OCI-LY7 (cell line): ENCODE results near the gene COL24A1.

Source experiments
- EZH2phosphoT487 ChIP-seq: fragments of 200-600 bp; sonication (generic); IDR thresholded peaks from 2 replicates; pipeline ENCODE4 v1.6.1; 2018; ENCODE audit warnings: low read depth, borderline replicate concordance, mild to moderate bottlenecking, mixed run types, antibody characterized with exemption, low read length, moderate library complexity, mixed read lengths
- TF ChIP-seq, protein P1 (sequence below): fragments of 200-600 bp; sonication (generic); conservative IDR thresholded peaks from 2 replicates; pipeline ENCODE4 v1.5.1; 2014; ENCODE audit warnings: mild to moderate bottlenecking, antibody characterized with exemption, low read length, moderate library complexity, mixed read lengths

DNA sequence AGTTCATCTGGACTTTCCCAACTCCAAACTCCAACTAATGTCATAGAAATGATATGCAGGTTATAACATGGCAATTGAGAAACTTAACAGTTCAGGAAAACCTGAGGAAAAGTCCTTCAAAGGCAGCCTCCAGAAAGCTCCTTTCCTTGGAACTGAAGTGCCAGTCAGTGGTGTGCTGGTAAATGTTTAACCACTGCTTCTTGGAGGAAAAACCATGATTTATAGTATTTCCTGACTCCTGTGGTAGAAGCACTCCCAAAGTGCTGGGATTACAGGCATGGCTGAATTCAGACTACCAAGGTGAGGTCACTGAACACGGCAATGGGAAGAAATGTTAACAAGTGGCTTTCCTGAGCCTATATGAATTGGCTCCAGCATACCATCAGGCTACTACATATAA lies 421.6 kb downstream of the COL24A1 start:
- TF ChIP-seq, protein P1, sequence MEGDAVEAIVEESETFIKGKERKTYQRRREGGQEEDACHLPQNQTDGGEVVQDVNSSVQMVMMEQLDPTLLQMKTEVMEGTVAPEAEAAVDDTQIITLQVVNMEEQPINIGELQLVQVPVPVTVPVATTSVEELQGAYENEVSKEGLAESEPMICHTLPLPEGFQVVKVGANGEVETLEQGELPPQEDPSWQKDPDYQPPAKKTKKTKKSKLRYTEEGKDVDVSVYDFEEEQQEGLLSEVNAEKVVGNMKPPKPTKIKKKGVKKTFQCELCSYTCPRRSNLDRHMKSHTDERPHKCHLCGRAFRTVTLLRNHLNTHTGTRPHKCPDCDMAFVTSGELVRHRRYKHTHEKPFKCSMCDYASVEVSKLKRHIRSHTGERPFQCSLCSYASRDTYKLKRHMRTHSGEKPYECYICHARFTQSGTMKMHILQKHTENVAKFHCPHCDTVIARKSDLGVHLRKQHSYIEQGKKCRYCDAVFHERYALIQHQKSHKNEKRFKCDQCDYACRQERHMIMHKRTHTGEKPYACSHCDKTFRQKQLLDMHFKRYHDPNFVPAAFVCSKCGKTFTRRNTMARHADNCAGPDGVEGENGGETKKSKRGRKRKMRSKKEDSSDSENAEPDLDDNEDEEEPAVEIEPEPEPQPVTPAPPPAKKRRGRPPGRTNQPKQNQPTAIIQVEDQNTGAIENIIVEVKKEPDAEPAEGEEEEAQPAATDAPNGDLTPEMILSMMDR = no peak
- no peak for TF ChIP-seq EZH2phosphoT487
